Endothelial cell of umbilical vein (primary cell): ENCODE data around the gene UBE2D3. TPM values are rescaled to one million over a fixed set of nuclear protein-coding genes. Genes with fewer than 3 reads are reported as not detected.

Experiments used
- BruUV-seq: library from RNA; stranded (reverse); fragments of 400-500 nt; replicated peaks from 2 replicates; lab custom pipeline; 2021; lab: Mats Ljungman, UMichigan
- CTCF ChIA-PET: fragments of 300-600, 350-600 bp; sonication (Branson Sonifier 250); formaldehyde crosslinking; loops from one replicate; lab custom pipeline; 2021; ENCODE audit warnings: antibody characterized with exemption, inconsistent platforms; lab: Charles Lee
- POLR2A ChIA-PET: fragments of 300-600, 350-600 bp; sonication (Branson Sonifier 250); formaldehyde crosslinking; loops from one replicate; lab custom pipeline; 2021; ENCODE audit warnings: antibody characterized with exemption, inconsistent platforms; lab: Charles Lee
- DNase-seq: peaks from one replicate; pipeline ENCODE4 v3.0.0-alpha.2; 2011; ENCODE audit warnings: low read depth, low spot score
- FAIRE-seq: peaks from 2 replicates; lab custom pipeline; 2011; peaks lifted over from hg19 to GRCh38; lab: Jason Lieb, UNC
- H2AFZ ChIP-seq: 2 replicates; pipeline ENCODE4 v1.6.0; 2012; ENCODE audit warnings: low read depth, low read length, control low read depth, inconsistent platforms
- H3K27ac ChIP-seq: 2 replicates; pipeline ENCODE4 v1.5.1; 2011; ENCODE audit warnings: low read depth, mild to moderate bottlenecking, control low read depth, low read length, moderate library complexity; ENCODE audit not compliant: insufficient read depth
- H3K27me3 ChIP-seq, 2 experiments: 2 replicates each; pipeline versions ENCODE4 v1.6.0 to v1.6.1; 2011; ENCODE audit warnings: low read length in 2 of 2, mixed read lengths in 1 of 2; ENCODE audit not compliant: control insufficient read depth in 2 of 2, insufficient read depth in 2 of 2
- H3K36me3 ChIP-seq, 2 experiments: 2 replicates in 1 of 2; 3 replicates in 1 of 2; pipeline ENCODE4 v1.5.1; 2011; ENCODE audit warnings: low read length in 2 of 2, mild to moderate bottlenecking in 1 of 2, moderate library complexity in 1 of 2; ENCODE audit not compliant: control insufficient read depth in 2 of 2, insufficient read depth in 2 of 2; ENCODE audit errors: extremely low read depth in 1 of 2
- H3K4me1 ChIP-seq: 3 replicates; pipeline ENCODE4 v1.5.1; 2011; ENCODE audit warnings: mild to moderate bottlenecking, low read length; ENCODE audit not compliant: control insufficient read depth, insufficient read depth; ENCODE audit errors: extremely low read depth
- H3K4me2 ChIP-seq: 2 replicates; pipeline ENCODE4 v1.6.1; 2011; ENCODE audit warnings: low read length, control low read depth, mixed read lengths; ENCODE audit not compliant: insufficient read depth
- H3K4me3 ChIP-seq, 3 experiments: fragments of 200-600 bp in 1 of 3; sonication (generic), shearing (Covaris generic) in 1 of 3; replicated peaks in 1 of 3; 2 replicates each; pipeline ENCODE4 v1.5.1; 2011 to 2016; ENCODE audit warnings: control low read depth in 3 of 3, low read length in 3 of 3, mild to moderate bottlenecking in 2 of 3, inconsistent platforms in 1 of 3, low read depth in 1 of 3, moderate library complexity in 1 of 3; ENCODE audit not compliant: insufficient read depth in 1 of 3
- H3K79me2 ChIP-seq: 2 replicates; pipeline ENCODE4 v1.6.0; 2012; ENCODE audit warnings: low read length, inconsistent platforms; ENCODE audit not compliant: control insufficient read depth, insufficient read depth
- H3K9ac ChIP-seq: replicated peaks from 2 replicates; pipeline ENCODE3; 2011; ENCODE audit warnings: low read length, control low read depth; ENCODE audit not compliant: insufficient read depth; ENCODE audit errors: extremely low read depth
- H3K9me1 ChIP-seq: replicated peaks from 3 replicates; pipeline ENCODE4 v1.6.0; 2011; ENCODE audit warnings: mild to moderate bottlenecking, low read length; ENCODE audit not compliant: control insufficient read depth, insufficient read depth; ENCODE audit errors: extremely low read depth
- H3K9me3 ChIP-seq: replicated peaks from 2 replicates; pipeline ENCODE4 v1.5.1; 2012; ENCODE audit warnings: low read length, inconsistent platforms; ENCODE audit not compliant: control insufficient read depth, insufficient read depth
- H4K20me1 ChIP-seq: replicated peaks from 2 replicates; pipeline ENCODE3; 2011; ENCODE audit warnings: mild to moderate bottlenecking, low read length; ENCODE audit not compliant: control insufficient read depth, insufficient read depth; ENCODE audit errors: extremely low read depth
- EZH2 ChIP-seq: IDR thresholded peaks from 2 replicates; pipeline ENCODE4 v1.6.1; 2012; ENCODE audit warnings: borderline replicate concordance, low read depth, mild to moderate bottlenecking, moderate library complexity, low read length, inconsistent platforms; ENCODE audit not compliant: severe bottlenecking
- FOS ChIP-seq: IDR thresholded peaks from 2 replicates; pipeline ENCODE4 v1.6.1; 2011; ENCODE audit warnings: mild to moderate bottlenecking, low read length, moderate library complexity, borderline replicate concordance; ENCODE audit not compliant: insufficient read depth
- GATA2 ChIP-seq: IDR thresholded peaks from 2 replicates; pipeline ENCODE4 v1.7.0; 2011; ENCODE audit warnings: low read depth, mild to moderate bottlenecking, moderate library complexity, mixed read lengths, low read length; ENCODE audit not compliant: insufficient read length, insufficient read depth
- JUN ChIP-seq: IDR thresholded peaks from 2 replicates; pipeline ENCODE4 v1.6.1; 2011; ENCODE audit warnings: borderline replicate concordance, low read depth; ENCODE audit not compliant: insufficient read length, insufficient read depth
- MYC ChIP-seq: IDR thresholded peaks from one replicate; pipeline ENCODE4 v1.6.1; 2011; ENCODE audit warnings: mild to moderate bottlenecking, low read depth, low read length
- POLR2A ChIP-seq: IDR thresholded peaks from 2 replicates; pipeline ENCODE4 v1.6.1; 2012; ENCODE audit warnings: low read depth, mild to moderate bottlenecking, control low read depth, low read length
- POLR2AphosphoS5 ChIP-seq: IDR thresholded peaks from 2 replicates; pipeline ENCODE4 v1.6.1; 2012; ENCODE audit warnings: low read depth, mild to moderate bottlenecking, control low read depth, low read length, moderate library complexity; ENCODE audit not compliant: insufficient read depth
- dilution Hi-C: fragments of 300-500 bp; cut with MboI; formaldehyde crosslinking; loops from one replicate; pipeline ENCODE4 v1.15.0; 2019; ENCODE audit warnings: low sequenced_read_pairs; ENCODE audit not compliant: extremely low pct_ligation_motif_present
- intact Hi-C: fragments of 100-400 bp; cut with micrococcal nuclease; formaldehyde crosslinking; loops from one replicate; pipeline ENCODE4 v1.10.0; 2022
- polyA plus RNA-seq, 4 experiments: library from polyadenylated mRNA; depleted of rRNA in 3 of 4; stranded (reverse) in 3 of 4; unstranded in 1 of 4; fragments of >200 nt; gene quantifications; 2 replicates each; pipeline versions ENCODE4 v1.2.1 to v1.2.3, GENCODE V29; 2011 to 2012; ENCODE audit warnings: missing spikeins in 1 of 4
- total RNA-seq: library from RNA; stranded (reverse); gene quantifications from 2 replicates; pipeline ENCODE4 v1.2.3, GENCODE V29; 2021
- TF ChIP-seq, protein P1 (sequence below), 2 donors: IDR thresholded peaks; 1 replicate in 1 of 2; 2 replicates in 1 of 2; pipeline ENCODE4 v1.5.1; 2011; ENCODE audit warnings: low read length in 2 of 2, mild to moderate bottlenecking in 2 of 2, moderate library complexity in 2 of 2, control low read depth in 1 of 2, inconsistent platforms in 1 of 2, low read depth in 1 of 2; ENCODE audit not compliant: insufficient read depth in 1 of 2; ENCODE audit errors: extremely low read depth in 1 of 2
- TF ChIP-seq, protein P2 (sequence below): IDR thresholded peaks from 2 replicates; pipeline ENCODE4 v1.6.1; 2011; ENCODE audit not compliant: insufficient read depth, insufficient read length

Gene UBE2D3
- total and polyA plus RNA-seq, 2 donors (not counting 3 experiments of a cell fraction or from before 2014, with no cell fraction given): 279 to 399 TPM

DNA sequence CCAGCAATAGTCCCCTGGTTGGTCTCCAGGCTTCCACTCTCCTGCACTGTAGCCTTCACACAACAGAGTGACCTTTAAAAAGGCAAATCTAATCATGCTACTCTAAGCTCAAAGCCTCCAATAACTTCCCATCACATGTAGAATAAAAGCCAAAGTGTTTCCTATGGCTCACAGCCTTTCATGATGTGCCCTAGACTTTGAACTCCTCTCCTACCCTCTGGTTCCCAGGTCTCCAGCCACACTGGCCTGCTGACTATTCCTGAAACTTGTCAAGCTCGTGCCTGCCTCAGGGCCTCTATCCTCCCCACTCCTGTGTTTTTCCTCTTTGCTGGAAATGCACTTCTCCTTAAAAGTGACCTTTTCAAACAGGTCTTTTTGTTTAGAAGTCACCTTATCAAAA lies 69.7 kb downstream of the UBE2D3 start:
- POLR2A ChIA-PET: no interaction called here
- CTCF ChIA-PET: no interaction called here

More for the DNA sequence above, 69.7 kb downstream of the UBE2D3 start:
- FAIRE-seq (no peak), DNase-seq (no peak)
- no peak overlapping the region for H3K9ac ChIP-seq
- BruUV-seq: no TSS peak
- H3K4me3 ChIP-seq: no peak overlapping the region
- H3K4me1 ChIP-seq: peaks cover 17% of the 10 kb centered on the region
- no peaks in the 10 kb centered on the region for H3K79me2 ChIP-seq
- H3K36me3 ChIP-seq: no peaks in the 10 kb centered on the region
- no peak overlapping the region for H3K4me2 ChIP-seq
- TF ChIP-seq GATA2: no peak
- no peak for TF ChIP-seq MYC
- TF ChIP-seq POLR2A: no peak
- no peak for TF ChIP-seq EZH2
- TF ChIP-seq, protein P1, sequence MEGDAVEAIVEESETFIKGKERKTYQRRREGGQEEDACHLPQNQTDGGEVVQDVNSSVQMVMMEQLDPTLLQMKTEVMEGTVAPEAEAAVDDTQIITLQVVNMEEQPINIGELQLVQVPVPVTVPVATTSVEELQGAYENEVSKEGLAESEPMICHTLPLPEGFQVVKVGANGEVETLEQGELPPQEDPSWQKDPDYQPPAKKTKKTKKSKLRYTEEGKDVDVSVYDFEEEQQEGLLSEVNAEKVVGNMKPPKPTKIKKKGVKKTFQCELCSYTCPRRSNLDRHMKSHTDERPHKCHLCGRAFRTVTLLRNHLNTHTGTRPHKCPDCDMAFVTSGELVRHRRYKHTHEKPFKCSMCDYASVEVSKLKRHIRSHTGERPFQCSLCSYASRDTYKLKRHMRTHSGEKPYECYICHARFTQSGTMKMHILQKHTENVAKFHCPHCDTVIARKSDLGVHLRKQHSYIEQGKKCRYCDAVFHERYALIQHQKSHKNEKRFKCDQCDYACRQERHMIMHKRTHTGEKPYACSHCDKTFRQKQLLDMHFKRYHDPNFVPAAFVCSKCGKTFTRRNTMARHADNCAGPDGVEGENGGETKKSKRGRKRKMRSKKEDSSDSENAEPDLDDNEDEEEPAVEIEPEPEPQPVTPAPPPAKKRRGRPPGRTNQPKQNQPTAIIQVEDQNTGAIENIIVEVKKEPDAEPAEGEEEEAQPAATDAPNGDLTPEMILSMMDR (IDR thresholded peaks at IDR 0.05; ENCODE audit: extremely low read depth in 1 of 2, insufficient read depth in 1 of 2, low read depth in 1 of 2, low read length in 2 of 2): no peak
- TF ChIP-seq JUN: no peak
- no peak for TF ChIP-seq POLR2AphosphoS5
- TF ChIP-seq FOS: no peak
- TF ChIP-seq, protein P2, sequence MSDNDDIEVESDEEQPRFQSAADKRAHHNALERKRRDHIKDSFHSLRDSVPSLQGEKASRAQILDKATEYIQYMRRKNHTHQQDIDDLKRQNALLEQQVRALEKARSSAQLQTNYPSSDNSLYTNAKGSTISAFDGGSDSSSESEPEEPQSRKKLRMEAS: no peak
- H3K27me3 ChIP-seq: peaks cover 0 to 2% of the 10 kb centered on the region in 2 experiments
- H3K27ac ChIP-seq: no peak overlapping the region
- no peaks in the 10 kb centered on the region for H3K9me3 ChIP-seq
- dilution Hi-C loops: no loop called here
- no peaks in the 10 kb centered on the region for H3K9me1 ChIP-seq
- no peak overlapping the region for H2AFZ ChIP-seq
- no peaks in the 10 kb centered on the region for H4K20me1 ChIP-seq
- intact Hi-C loops: no loop called here
